SIG-M5 treated with dmso at 0.1 percent for 504 hours (cell line): Measurements from ENCODE around the gene NACC2.
"Not testable (repeated sequence)": the region's sequence is repeated elsewhere in the genome, so short reads cannot be mapped to it uniquely, and the experiment has no call there.

ENCODE experiments used
- DNase-seq: peaks from one replicate; lab custom pipeline; 2025; ENCODE audit not compliant: unreplicated experiment; lab: John Stamatoyannopoulos, UW

Gene NACC2

DNA sequence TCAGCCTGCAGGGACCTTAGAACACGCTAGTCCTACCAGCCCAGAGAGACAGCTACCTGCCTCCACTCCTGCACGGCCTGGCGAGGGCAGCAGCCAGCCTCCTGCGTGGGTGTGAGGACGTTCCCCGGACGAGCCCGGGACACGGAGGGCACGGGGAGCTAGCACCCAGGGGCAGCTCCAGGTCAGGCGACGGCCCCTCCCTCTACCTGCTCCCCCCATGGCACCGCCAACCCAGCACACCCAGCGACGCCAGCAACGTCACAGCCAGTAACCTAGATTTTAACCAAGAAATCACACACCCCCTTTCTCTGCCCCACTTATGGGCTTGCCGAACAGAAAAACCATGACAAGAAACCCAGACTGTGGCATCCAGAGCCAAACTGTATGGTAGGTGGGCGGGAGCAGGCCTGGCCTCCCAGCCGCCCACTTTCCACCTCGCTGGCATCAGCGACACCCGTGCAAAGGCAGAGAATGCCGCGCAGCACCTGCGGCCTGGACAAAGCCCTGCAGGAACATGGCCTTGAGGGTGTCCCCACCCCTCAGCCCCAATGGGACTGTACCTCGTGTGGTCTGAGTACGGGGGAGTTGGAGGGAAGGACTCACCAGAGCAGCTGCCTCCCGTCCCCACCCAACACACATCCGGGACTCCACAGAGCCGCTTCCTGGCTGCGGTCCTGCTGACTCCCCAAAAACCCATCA lies 47.9 kb downstream of the NACC2 start:
- DNase-seq: no peak

DNA sequence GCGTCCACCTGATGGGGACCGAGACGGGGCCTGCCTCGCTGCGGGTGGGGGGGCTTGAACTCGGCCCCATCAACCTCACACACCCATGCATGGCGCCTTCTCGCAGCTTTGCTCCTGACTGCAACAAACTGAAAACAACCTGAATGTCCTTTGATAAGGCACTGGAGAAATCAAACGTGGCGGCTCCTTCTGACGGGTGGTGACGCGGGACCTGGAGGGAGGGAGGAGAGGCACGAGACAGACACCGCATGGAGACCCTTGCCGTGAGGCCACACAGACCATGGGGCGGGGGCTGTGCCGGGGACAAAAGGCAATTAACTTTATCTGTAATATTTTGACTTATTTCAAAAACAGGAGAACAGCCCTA lies 48.6 kb downstream of the NACC2 start:
- DNase-seq: no peak

DNA sequence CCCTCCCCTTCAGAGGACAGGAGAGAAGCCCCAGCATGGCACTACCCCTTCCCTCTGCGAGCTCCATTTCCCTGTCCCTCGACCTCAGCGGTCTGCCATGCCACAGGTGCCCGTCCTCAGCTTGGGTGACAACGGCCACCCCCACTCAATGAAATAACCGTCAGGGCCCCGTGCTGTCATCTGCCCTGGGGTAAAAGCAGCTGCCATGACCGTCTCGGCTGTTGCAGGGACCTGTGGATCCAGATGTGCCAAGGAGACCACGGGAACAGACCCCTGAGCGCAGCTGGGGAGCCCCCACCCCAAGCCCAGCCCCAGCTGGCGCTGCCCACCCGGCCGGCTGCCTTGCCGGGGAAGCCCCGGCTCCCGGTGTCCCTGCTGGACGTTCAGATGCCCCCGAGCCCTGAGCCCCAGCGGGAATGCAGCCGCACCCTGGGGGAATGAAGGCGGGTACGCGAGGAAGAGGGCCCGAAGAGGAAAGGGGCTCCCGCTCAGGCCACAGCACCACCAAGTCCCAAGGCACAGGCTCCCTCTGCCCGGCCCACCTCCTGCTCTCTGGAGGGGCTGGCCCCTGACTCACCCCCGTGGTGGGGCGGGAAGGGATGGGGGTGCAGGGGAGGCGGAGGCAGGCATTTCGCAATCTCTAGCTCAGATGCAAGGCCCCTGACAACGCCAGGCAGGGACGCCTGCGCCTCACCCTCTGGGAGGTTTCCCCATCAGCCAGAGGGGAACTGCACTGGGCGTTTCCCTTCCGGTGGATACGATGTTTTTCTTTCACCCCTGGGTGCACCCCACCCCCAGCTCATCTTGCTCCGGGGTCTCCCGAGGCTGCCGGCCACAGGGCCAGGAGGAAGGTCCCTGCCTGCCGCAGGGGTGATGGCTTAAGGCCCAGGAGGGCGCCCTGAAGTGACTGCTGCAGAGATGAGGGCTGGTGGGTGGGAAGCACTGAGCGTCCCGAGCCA lies 49.2 kb downstream of the NACC2 start:
- DNase-seq: peak; percentile 89

DNA sequence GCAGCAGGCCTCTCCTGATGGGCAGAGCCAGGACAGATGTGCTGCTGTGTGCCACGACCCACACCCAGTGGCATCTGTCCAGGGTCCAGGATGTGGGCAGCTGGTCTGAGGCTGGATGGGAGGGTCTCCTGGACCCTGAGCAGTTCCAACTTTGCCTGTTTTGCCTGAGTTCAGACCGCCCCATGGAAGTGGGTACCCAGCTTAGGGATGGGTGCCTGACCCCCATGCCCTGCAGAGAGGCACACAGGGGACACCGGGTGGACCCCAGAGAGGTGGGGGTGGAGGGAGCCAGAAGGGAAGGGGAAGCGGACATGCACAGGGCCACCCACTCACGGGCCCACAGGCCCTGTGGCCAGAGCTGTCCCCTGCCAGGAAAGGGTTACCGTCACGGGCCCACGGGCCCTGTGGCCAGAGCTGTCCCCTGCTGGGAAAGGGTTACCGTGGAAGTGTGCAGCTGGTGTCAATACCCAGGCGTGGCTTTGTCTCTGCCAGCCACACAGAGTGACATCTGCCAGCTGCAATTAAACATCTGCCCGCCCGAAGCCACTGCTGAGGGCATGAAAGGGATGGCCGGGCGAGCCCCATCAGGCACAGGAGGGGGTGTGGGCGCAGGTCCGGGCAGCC lies 50.0 kb downstream of the NACC2 start:
- DNase-seq: no peak

DNA sequence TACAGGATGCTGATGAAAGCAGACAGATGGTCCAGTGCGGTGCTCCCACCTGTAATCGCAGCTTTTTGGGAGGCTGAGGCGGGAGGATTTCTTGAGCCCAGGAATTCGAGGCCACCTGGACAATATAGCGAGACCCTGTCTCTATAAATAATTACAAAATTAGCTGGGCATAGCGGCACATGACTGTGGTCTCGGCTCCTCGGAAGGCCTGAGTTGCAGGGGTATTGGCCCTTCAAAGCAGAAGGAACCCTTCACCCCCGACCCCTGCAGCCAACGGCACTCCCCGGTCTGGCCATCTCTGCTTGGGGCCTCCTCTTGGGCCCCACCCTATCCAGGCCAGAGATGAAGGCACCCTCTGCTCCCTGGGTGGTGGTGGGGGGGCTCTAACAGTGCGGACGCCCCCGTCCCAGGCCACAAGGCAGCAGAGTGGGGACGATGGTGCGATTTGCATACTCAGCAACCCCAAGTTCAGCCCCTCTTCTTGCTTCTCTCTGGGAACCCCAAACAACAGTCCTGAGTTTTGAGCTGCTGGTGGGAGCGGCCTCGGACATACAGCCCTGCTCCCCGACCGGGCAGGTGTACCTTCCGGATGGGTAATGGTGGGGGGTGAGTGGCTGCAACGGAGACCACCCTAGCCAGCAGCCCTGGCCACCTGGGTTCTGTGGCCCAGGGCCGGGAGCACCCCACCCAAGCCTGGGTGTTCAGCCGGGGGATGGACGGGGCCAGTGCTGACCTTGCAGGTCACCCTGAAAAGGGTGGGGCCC lies 50.7 kb downstream of the NACC2 start:
- DNase-seq: no peak

DNA sequence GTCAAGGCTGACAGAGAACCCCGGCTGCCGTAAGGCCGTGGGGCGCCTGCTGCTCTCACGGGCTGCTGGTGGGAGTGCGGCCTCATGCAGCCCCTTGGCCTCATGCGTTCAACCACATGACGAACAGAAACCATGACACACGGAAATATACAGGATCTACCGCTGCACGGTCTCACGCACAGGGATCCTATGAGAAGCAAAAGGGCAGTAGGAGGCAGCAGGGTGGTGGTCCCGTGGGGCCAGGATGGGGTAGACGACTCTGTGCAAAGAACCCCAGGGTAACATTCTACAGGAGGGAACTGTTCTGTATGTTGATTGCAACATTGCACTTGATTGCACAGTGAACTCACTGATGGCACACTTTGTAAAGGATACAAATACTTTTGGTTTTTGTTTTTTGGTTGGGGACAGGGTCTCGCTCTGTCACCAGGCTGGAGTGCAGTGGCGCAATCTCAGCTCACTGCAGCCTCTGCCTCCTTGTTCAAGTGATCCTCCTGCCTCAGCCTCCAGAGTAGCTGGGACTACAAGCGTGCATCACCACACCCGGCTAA lies 51.6 kb downstream of the NACC2 start:
- peak; percentile 63 for DNase-seq

DNA sequence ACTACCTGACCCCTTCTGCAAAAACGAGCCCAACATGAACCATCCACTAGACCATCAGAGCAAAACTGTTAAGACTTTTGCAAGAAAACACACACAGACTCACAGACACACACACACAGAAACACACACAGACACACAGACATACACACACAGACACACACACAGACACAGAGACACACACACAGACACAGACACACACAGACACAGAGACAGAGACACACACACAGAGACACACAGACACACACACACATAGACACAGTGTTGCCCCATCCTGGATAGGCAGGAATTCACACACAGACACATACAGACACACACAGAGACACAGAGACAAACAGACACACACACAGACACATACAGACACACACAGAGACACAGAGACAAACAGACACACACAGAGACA lies 52.5 kb downstream of the NACC2 start:
- DNase-seq: no peak

DNA sequence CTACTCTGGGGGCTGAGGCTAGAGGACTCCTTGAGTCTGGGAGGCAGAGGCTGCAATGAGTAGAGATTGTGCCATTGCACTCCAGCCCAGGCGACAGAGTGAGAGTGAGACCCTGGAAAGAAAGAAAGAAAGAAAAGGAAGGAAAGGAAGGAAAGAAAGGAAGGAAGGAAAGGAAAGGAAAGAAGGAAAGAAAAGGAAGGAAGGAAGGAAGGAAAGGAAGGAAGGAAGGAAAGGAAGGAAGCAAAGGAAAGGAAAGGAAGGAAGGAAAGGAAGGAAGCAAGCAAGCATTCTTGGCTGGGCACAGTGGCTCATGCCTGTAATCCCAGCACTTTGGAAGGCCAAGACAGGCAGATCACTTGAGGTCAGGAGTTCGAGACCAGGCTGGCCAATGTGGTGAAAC lies 54.2 kb downstream of the NACC2 start:
- not testable (repeated sequence) for DNase-seq

DNA sequence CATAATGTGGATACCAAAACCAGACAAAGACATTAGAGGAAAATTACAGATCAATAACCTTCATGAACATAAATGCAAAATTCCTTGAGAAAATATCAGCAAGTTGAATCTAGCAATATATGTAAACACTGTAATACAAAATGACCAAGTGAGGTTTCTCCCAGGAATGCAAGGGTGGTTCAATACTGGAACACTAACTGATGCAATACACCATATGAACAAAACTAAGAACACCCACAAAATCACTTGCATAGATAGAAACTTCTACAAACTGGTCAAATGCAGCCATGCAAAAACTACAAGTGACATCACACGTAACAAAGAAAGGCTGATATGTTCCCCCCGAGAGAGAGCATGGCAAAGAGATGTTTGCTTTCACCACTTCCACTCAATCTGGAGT lies 55.6 kb downstream of the NACC2 start:
- no peak for DNase-seq

DNA sequence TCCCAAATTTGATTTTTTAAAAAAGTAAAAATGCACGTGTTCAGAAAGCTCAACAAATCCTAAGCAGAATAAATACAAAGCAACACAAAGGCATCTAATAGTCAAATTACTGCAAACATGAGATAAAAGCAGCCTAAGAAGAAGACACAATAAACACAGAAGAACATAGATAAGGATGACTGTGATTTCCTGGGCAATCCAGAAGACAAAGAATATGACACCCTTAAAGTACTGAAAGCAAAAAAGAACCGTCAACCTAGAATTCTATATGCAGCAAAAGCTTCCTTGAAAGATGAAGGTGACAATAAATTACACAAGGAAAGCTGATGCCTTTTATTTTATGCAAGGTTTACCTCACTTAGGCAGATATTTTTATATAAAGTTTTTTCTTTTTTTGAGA lies 58.2 kb downstream of the NACC2 start:
- DNase-seq: no peak

DNA sequence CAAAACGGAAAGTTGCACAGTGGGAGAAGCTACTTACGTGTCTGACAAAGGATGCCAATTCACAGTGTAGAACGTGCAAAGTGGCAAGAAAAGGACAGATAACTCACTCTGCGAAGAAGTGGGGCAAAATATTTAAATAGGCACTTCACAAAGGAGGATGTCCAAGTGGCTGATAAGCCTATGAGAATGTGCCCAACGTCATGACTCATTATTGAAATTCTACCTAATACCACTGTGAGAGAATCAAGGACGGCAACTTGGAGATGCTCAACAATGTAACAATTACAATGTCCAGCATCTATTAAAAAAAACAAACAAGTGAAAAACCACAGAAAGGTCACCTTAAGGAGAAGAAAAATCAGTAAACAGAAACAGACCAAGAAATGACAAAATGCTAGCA lies 59.0 kb downstream of the NACC2 start:
- no peak for DNase-seq

DNA sequence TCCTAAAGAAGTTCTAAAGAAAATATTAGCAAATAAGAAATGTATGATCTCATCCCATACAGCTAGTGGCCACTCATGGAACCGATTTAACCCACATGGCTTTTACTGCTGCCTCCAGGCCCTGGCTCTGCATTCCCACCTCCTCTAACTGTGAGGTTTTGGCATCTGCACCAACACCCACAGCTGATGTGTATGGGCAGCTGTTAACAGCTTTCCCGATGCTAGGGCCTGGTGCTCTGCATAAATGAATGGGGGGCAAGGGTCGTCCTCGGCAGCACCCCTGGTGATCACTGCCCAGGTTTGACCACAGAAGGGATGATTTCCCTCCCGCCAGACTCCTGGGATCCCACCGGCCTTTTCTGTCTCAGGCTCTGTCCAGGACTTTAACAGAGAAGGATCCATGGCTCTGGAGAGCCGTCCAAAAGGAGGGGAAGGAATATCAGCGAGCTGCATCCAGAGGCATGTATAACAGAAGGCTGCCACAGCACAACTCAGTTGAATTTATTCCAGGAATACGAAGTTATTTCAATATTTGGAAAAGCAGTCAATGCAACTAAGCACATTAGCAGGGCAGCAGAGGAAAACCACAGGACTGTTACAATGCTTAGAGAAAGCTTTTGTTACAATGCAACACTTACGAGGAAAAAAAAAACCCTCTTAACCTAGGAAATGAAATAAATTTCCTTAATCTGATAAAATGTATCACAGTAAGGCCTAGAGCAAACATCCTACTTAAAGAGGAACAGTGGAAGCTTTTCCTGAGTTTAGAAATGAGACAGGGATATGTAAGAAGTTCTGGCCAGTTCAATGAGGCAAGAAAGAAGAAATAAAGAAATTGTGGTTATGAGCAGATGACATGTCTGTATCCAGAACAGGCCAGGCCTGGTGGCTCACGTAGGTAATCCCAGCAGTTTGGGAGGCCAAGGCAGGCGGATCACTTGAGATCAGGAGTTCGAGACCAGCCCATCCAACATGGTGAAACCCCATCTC lies 63.1 kb downstream of the NACC2 start:
- no peak for DNase-seq

DNA sequence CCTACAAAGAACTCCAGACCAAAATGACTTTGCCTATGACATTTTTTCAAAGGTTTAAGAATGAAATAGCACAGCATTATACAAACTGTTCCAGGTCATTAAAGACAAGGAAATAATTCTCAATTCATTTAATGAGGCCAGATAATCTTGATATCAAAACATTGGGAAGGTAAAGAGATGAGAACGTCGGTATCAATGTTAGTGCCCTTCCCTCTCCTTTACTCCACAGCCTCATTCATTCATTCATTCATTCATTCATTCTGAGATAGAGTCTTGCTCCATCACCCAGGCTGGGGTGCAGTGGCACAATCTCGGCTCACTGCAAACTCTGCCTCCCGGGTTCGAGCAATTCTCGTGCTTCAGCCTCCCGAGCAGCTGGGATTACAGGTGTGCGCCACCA lies 64.0 kb downstream of the NACC2 start:
- DNase-seq: no peak

DNA sequence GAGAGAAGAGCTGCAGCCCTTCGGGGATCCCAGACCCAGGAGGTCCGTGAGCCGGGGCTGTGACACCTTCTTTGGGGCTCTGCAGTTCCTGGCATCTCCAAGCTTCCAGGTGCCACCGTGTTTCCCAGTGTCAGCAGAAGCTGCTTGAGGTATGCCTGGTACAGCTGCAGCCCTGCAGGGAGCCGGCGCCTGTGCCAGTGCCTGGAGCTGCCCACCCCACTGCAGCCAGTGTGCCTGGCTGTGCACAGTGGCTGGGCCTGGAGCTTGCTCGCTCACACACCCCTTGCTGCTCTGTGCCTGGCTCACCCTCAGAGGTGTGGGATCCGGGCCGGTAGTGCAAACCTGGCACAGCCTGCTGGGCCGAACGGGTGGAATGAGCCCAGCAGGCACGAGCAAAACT lies 65.5 kb downstream of the NACC2 start:
- no peak for DNase-seq

DNA sequence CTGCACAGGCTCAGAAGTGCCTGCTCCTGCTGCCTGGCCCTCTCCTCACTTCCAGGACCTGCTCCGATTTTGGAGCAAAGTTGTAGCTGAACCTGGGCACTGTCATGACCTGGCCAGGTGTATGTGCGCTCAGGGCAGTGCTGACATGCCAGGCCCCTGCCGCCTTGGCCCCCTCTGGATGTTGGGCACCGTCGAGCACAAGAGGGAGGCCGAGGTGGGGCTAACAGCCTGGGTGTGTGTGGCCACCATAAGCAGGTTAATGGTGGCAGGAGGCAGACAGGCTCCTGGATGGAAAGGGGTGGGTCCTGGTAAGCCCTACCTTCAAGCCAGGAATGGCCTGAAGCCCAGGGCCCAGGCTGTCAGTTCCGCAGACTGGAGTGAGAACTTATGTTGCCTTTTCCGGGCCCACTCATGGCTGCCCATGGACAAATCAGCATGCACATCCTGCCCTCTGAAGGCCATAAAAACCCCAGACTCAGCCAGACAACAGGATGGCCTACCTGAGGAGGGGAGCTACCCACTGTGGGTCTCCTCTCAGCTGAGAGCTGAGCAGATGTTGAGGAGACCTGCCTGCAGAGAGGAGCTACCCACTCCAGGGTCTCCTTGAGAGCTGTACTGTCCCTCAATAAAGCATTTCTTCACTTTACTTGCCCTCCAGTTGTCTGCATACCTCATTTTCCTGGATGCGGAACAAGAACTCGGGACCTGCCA lies 66.2 kb downstream of the NACC2 start:
- no peak for DNase-seq

DNA sequence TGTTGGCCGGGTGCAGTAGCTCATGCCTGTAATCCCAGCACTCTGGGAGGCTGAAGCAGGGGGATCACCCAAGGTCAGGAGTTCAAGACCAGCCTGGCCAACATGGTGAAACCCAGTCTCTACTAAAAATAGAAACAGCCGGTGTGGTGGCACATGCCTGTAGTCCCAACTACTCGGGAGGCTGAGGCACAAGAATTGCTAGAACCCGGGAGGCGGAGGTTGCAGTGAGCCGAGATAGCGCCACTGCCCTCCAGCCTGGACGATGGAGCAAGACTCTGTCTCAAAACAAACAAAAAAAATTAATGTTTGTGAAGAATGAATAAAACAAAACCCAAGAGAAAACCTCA lies 68.2 kb downstream of the NACC2 start:
- not testable (repeated sequence) for DNase-seq

DNA sequence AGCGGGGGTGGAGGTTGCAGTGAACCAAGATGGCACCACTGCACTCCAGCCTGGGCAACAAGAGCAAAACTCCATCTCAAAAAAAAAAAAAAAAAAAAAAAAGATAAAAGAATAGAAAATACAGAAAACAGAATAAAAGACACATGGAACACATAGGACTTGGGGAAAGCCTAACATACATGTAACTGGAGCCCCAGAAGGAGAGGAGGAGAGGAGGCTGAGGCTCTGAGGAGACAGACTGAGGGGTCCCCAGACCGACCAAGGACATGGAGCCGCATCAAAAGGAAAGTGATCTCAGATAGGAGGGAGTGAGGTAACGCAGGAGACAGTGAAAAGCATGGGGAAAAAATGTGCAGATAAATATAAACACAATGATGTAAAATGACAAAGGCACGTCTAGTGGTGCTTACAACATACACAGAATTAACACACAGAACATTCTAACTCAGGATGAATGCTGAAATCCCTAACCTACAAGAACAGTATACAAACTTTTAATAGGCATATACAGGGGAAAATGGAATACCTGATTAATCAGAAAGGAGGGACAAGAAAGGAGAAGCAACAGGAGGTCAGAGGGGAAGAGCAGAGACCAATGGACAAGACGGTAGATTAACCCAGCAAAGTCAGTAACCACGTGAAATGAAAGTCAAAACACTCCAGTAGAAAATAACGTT lies 68.7 kb downstream of the NACC2 start:
- no peak for DNase-seq

DNA sequence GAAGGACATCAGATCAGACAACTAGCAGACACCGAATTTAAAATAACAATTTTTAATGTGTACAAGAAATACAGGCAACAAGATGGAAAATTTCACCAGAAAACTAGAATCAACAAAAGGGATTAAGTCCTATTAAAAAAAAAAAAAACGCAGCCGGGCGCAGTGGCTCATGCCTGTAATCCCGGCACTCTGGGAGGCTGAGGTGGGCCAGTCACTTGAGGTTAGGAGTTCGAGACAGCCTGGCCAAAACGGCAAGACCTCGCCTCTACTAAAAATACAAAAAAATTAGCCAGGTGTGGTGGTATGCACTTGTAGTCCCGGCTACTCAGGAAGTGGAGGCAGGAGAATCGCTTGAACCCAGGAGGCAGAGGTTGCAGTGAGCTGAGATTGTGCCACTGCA lies 69.6 kb downstream of the NACC2 start:
- DNase-seq: no peak
